NCI-H460 (cell line): Measurements from ENCODE around the gene GMCL2. TPM values are rescaled to one million over a fixed set of nuclear protein-coding genes. Genes with fewer than 3 reads are reported as not detected.

Experiments used
- DNase-seq: peaks from one replicate; pipeline ENCODE4 v3.0.0-alpha.2; 2016; ENCODE audit warnings: low read depth; ENCODE audit errors: extremely low read depth
- total RNA-seq: library from RNA; depleted of rRNA; stranded (reverse); fragments of >200 nt; shearing (Covaris generic); gene quantifications from 2 replicates; pipeline ENCODE4 v1.2.3, GENCODE V29; 2014

Gene GMCL2
- total RNA-seq, 1 experiment from 2014 or later = not detected

DNA sequence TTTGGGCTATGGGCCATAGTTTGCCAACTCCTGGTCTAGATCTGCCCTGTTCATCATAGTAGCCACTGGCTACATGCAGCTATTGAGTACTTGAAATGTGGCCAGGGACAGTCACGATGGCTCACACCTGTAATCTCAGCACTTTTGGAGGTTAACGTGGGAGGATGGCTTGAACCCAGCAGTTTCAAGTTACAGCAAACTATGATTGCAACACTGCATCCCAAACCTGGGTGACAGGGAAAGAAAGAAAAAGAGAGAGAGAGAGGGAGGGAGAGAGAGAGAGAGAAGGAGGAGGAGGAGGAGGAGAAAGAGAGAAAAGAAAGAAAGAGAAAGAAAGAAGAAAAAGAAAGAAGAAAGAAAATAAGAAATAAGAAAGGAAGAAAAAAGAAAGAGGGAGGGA is 5.1 kb upstream of the GMCL2 start:
- no peak for DNase-seq

DNA sequence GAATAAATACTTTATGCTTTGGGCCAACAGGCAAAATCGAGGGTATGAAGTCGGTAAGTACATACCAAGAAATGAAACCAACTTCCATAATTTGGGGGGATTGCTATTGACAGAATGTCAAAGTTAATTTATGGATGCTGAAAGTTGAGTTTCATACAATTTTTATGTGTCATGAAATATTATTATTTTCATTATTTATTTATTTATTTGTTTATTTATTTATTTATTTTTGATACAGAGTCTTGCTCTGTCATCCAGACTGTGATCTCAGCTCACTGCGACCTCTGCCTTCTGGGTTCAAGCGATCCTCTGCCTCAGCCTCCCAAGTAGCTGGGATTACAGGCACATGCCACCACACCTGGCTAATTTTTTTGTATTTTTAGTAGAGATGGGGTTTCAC is 4.5 kb upstream of the GMCL2 start:
- no peak for DNase-seq

DNA sequence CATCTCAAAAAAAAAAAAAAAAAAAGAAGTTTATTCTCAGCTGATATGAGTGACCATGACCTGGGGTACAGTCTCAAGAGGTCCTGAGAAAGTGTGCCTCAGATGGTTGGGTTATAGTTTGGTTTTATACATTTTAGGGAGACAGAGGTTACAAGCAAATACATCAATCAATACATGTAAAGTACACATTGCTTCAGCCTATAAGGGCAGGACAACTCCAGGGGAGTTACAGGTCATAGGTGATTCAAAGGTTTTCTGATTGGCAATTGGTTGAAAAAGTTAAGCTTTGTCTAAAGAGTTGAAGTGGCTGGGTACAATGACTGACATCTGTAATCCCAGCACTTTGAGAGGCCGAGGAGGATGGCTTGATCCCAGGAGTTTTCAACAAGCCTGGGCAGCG is 2.3 kb upstream of the GMCL2 start:
- no peak for DNase-seq

DNA sequence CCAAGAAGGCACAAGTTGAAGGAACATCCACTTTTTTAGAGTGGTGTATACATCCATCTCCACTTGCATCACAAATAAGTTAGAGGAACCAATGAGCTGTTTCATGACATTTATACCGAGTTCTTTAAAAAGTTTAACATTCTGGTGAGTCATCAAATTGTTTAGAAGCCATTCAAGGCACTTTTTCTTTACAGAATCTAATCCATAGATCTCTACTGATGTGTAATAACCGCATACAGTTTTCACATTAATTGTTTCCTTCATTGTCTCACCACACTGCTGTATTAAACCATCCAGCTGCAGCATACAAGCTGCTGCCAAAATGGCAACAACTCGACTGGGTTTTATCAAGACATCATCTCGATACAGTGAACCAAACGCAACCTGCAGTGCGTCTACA is 744 bp downstream of the GMCL2 start:
- no peak for DNase-seq

DNA sequence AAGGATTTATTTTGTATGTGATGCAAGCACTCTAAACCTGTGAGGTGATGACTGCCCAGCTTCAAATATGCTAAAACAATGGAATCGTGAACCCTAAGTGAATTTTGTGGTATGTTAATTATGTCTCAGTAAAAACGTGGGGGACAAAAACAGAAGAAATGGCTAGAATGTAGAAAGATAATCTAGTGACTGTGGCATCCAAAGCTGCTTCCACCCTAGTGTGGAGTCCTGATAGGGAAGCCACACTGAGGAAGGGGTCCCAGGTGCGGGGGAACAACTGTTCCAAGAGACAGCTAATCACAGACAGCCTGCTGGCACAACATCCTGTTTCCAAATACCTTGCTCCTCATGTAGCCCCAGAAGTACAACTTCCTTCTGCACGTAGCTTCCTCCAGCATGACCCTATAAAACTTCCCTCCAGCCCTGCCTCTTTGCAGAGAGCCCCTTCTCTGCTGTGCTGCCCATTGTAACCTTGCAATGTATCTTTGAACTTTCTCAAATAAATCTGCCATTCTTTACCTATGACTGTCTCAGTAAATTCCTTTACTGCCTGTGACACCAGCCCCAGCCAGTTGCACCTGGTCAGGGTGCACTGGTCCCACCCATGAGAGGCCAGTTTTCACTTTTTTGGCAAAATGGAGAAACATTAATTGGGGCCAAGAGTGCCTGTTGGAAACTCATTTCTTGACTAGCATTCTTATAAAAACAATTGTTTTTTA is 4.9 kb downstream of the GMCL2 start:
- DNase-seq = no peak

DNA sequence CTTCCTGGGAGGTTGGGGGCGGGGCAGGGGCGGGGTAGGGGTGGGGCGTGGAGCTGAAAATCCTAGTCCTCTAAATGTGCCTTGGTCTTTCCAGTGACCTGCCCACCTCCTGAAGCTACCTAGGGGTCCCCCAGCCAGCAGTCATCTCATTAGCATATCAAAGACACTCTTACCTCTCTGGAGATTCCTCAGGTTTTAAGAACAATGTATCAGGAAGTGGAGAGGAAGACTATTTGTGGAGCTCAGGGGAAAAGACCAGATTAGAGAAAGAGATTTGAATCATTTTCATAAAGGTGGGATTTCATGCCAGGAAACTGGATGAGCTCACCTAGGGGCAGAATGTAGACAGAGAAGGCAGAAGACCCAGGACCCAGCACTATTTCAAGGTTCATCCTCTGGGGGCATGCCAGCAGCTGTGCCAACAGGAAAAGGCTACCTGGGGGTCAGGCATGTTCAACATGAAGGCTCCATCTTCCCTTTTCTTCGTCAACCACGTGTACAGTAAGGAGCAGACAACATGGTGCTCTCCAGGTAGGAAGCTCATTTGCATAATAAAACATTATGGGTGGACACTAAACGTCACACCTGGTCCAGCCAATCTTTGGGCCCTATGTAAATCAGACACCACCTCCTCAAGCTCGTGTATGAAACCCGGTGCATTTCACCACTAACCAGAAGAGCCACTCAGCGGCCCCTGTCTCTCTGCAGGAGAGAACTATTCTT is 6.9 kb downstream of the GMCL2 start:
- no peak for DNase-seq

DNA sequence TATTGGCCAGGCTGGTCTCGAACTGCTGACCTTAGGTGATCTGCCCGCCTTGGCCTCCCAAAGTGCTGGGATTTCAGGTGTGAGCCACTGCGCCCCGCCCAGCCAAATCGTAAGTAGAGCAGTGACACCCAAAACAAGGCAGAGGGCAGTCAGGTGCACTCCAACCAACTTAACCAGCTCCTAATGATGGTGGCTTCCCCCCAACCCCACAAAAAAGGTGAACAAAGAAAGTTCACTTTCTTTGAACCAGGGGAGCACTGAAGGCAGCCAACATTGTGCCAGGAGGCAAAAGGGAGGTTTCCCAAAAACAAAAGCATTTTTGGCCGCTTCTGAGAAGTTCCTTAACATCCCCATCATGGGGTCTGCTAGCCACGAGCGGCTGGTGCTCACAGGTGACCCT is 9.6 kb downstream of the GMCL2 start:
- DNase-seq = no peak

DNA sequence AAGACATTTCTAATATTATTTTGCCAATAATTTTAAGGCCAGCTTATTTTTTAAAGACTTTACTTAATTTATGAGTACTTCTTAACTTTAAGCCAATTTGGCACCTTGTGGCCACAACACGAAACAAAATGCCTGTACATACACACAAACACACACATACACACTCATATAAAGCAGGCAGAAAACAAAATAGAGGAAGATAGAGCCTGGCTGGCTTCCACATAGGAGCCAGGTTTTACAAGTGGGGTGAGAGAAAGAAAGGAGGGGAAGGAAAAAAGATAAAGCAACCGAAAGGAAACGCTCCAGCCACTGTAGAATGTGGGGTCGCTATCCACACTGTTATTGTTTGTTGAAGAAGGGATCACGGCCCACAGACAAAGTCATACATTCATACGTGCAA is 10.4 kb downstream of the GMCL2 start:
- DNase-seq = no peak

DNA sequence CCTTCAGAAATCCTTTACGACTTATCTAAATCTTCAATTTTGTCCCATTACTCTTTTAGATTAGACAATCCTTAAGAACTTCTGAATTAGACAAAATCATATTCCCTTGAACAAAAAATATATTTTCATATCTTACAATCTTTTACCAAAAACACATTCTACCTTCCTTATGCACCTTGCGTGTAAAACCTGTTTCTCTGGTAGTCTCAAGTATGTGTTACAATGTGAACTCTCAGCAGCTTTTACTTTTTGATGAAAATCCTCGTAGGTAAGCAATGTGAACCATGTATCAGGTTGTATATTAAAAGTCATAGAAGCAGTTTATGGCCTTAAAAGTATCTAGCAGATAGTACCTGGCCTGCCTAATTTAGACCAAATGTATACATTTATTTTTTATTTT is 12.7 kb downstream of the GMCL2 start:
- DNase-seq = no peak

DNA sequence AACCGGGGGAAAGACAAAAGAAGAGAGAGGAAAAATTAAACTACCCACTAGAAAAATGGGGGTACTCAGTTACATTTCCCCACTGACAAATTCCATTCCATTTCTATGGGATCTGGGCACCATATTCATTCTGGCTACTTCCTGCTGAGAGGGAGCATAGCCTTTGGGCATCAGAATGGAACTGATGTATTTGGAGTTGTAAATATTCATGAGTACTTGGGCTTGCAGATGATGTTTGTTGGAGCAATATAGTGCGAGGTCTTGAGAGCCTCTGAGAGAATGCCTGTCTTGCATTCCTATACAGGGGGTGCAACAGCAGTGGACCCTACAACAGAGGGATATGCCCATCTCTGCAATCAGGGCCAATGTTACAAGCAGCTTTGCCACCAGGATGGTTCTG is 16.7 kb downstream of the GMCL2 start:
- no peak for DNase-seq

DNA sequence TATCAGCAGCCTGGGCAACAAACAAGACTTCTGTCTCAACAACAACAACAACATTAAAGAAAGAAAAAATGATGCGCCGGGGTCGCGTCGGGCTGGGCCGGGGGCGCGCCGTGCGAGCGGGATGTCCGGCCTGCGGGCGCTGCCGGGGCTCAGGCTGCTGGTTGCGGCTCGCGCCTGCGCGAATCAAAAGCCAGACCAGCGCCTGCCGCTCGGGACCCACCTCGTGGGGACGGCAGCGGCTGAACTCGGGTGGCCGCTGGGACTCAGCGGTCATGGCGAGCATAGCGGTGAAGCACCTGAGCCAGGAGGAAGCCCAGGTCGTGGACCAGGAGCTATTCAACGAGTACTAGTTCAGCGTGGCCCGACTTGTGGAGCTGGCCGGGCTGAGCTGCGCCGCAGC is 21.6 kb downstream of the GMCL2 start:
- no peak for DNase-seq

DNA sequence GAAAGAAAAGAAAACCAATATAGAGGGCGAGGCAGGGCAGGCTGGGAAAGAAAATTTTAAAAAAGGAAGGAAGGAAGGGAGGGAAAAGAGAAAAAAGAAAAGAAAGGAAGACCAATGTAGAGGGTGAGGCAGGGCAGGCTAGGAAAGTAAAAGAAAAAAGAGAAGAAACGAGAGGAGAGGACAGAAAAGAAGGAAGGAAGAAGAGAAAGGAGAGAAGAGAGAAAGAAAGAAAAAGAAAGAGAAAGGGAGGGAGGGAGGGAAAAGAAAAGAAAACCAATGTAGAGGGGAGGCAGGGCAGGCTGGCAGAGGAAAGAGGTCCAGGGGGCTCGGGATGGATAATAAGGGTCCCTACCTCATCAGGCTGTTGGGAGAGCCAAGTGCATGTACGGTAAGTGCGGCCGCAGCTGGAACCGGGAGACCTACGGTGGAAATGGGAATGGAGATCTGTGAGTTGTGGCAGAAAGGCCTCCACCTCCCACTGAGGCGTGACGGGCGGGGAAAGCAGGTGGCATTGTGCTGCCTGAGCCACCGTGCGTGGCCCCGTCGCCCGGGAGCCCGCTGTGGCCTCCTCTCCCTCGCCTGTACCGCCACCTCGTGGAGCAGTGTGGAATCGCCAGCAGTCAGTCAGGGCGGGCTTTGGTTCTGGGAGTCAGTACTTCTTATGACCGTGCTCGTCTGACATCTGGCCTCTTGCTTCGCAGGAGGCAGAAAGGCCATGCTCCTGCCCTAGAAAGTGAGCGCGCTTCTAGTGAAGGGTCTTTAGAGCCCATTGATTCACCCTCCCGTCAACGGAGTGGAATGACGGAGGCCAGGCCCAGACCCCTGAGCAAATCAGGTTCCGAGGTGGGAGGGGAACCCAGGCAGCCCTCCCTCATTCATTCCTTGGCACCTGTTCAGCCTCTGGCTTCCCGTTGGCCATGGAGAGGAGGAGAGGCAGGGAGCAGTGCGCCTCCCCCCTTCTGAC is 23.1 kb downstream of the GMCL2 start:
- peak; percentile 80 for DNase-seq

DNA sequence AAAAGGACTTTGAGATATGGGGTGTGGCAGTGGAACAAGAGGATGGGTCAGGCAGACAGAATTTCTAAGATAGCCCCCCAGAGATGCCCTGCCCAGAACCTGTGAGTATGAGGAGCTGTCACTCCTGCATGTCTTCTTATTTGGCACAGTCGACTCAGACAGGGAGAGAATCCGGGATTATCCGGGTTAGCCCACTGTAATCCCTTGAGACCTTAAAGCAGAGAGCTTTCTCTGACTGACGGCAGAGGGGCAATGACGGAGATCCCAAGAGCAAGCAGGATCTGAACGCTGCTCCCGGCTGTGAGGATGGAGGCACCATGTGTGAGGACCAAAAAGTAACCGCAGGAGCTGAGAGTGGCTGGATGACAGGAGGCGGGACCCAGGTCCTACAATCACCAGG is 24.7 kb downstream of the GMCL2 start:
- DNase-seq = no peak

DNA sequence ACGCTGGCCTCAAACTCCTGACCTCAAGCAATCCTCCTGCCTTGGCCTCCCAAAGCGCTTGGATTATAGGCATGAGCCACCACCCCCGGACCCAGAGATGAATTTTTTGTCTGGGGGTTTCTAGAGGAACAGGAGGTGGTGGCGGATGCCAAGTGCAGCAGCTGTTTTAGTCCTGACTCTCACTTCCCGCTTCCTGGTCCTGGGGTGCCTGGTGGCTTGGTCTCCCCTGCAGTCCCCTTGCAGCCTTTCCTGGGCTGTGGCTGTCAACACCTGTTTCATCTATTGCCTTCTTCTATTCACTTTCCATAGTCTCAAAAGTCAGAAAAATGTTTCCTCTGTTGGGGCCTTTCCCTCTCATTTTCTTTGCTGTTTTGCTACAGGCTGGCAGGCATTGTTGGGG is 27.0 kb downstream of the GMCL2 start:
- no peak for DNase-seq

DNA sequence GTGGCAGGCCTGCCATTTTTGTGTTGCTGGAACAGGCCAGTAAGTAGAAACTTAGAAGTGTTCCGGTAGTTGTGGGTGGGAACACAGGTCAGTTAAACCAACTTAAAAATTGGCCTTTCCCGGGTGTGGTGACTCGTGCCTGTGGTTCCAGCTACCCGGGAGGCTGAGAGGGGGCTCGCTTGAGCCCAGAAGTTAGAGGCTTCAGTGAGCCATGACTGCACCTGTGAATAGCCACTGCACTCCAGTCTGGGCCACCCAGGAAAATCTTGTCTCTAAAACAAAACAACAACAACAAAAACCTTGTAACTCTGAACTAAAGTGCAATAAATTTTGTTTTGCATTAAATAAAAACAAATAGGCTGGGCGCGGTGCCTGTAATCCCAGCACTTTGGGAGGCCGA is 32.1 kb downstream of the GMCL2 start:
- no peak for DNase-seq

DNA sequence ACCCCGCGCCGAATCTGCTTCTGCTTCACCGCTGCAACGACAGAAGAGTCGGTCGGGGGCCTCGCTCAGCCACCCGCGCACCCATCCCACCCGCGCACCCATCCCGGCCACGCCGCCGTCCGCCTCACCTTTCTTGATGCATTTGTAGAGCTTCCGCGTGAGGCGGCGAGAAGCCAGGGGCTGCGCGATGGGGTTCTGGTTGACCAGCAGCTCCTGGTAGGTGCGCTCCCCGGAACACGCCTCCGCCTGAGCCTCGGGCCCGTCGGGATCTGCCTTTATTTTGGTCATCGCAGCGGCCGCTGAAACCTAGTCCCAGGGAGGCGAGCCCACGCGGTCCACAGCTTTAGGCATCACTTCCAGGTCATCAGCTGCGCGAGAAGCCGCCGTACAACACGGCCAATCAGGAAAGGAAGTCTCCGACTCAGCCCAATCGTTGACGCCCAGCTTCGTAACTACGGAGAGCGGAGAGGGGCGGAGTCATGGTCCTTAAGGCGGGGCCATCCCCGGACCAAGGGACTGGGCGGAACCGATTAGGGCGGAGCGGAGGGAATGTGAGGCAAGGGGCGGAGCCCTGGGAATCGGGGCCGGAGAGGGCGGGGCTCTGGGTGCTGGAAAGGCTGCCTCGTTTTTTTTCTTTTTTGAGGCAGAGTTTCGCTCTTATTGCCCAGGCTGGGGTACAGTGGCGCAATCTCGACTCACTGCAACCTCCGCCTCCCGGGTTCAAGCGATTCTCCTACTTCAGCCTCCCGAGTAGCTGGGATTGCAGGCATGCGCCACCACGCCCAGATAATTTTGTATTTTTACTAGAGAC is 33.4 kb downstream of the GMCL2 start, which contains the start of gene NHP2:
Gene NHP2 (minus strand): TSS at position 356 of the 811 bp plus-strand sequence. CDS start 68 bp downstream, at position 288.
- DNase-seq = peak; percentile 99

DNA sequence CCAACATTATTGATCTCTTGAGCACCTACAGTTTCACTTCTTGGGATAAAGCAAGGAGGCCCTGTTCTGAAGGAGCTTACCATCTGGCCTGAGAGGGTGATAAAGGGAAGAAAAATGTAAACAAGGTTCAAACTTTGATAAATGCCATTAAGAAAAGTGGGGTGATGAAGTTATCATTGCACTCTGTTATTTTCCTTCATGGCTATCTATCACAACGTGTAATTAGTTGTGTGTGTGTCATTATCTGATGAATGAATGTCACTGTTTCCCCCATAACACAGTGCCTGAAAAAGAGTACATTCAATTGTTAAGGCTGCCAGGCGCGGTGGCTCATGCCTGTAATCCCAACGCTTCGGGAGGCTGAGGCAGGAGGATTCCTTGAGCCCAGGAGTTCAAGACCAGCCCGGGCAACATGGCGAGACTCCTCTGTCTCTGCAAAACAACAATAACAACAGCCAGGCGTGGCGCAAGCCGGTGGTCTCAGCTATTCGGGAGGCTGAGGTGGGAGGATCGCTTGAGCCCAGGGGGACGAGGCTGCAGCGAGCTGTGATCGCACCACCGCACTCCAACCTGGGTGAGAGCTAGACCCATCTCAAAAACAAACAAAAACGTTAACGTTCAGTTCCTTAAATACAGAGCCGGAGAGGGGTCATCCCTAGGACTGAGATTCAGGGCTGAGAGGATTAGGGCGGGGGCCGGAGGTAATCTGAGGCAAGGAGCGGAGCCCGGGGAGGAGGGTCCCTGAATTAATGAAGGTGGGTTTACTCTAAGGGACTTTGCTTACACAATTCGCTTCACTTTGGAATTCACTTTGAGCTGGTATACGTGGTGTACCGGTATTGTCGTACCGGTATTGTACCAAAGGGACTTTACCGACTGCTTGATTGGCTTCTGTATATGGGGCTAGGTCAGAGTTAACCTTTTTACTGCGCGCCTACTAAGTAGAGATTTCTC is 34.4 kb downstream of the GMCL2 start:
- DNase-seq = no peak

DNA sequence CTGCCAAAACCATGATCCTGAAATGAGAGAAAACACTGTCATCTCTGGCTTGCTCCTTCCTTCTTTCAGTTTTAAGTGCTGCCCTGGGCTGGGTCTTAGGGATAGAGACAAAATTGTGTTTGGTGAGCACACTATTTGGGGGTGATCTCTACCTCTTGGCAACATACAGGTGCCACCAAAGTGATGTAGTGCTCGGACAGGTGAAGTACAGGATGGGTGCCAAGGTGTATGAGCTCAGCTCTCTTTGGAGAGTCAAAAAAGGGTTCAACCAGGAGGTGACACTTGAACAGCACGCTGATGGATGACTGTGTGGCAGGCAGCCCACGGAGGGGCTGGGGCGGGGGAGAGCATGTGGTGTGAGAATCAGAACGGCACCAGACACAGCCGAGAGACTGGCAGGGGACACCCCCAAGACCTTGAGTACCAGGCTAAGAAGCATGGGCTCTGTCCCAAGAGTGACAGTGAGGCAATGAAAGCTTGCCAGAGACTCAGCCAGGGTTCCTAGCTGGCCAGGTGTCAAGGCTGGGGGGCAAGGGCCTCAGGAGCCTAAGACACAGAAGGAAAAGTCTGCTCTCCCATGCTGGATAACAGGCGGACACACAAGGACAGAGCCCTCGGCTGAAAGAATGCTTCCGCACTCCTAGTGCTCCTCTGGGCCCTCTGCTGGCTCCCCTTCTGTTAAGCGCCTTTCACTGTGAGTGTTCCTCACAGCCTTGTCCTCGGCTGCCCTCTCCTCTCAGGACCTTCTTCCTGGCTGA is 36.0 kb downstream of the GMCL2 start:
- no peak for DNase-seq
